Endodermal cell (in vitro differentiated cells): ENCODE results near the gene SLC25A45. TPM values are rescaled to one million over a fixed set of nuclear protein-coding genes. Genes with fewer than 3 reads are reported as not detected.
A peak's percentile ranks its signal among the peaks of the same experiment; 100 is the strongest.

Source experiments
- DNase-seq: peaks from one replicate; pipeline ENCODE4 v3.0.0-alpha.2; 2017
- H3K27ac ChIP-seq: 2 replicates; pipeline ENCODE4 v1.5.1; 2013; ENCODE audit warnings: mild to moderate bottlenecking, low read depth, low read length, moderate library complexity
- H3K27me3 ChIP-seq: 2 replicates; pipeline ENCODE4 v1.6.1; 2013; ENCODE audit warnings: mild to moderate bottlenecking, low read length, moderate library complexity; ENCODE audit not compliant: insufficient read depth, control insufficient read depth, poor library complexity, severe bottlenecking
- H3K36me3 ChIP-seq: 2 replicates; pipeline ENCODE4 v1.7.0; 2013; ENCODE audit warnings: mild to moderate bottlenecking, low read length, moderate library complexity; ENCODE audit not compliant: control insufficient read depth, insufficient read depth
- H3K4me1 ChIP-seq: one replicate; pipeline ENCODE4 v1.7.0; 2013; ENCODE audit warnings: low read length; ENCODE audit not compliant: control insufficient read depth, insufficient read depth
- H3K4me3 ChIP-seq: 2 replicates; pipeline ENCODE4 v1.5.1; 2013; ENCODE audit warnings: mild to moderate bottlenecking, low read length, moderate library complexity
- H3K9ac ChIP-seq: 2 replicates; pipeline ENCODE4 v1.6.1; 2013; ENCODE audit warnings: mild to moderate bottlenecking, low read length, moderate library complexity; ENCODE audit not compliant: poor library complexity, severe bottlenecking; ENCODE audit errors: extremely low read depth
- H3K9me3 ChIP-seq: 2 replicates; pipeline ENCODE4 v1.6.1; 2013; ENCODE audit warnings: mild to moderate bottlenecking, low read length, moderate library complexity; ENCODE audit not compliant: control insufficient read depth
- H3K27ac Mint-ChIP-seq: 2 replicates; pipeline ENCODE4 v1.8.0; 2020; ENCODE audit warnings: mixed read lengths
- H3K27me3 Mint-ChIP-seq: 2 replicates; pipeline ENCODE4 v1.8.0; 2021; ENCODE audit warnings: mild to moderate bottlenecking, mixed read lengths; ENCODE audit not compliant: insufficient read depth
- H3K36me3 Mint-ChIP-seq: 2 replicates; pipeline ENCODE4 v1.8.0; 2020; ENCODE audit warnings: low read depth, mixed read lengths
- H3K4me1 Mint-ChIP-seq: 2 replicates; pipeline ENCODE4 v1.8.0; 2020; ENCODE audit warnings: mixed read lengths
- H3K4me3 Mint-ChIP-seq: 2 replicates; pipeline ENCODE4 v1.8.0; 2020; ENCODE audit warnings: mild to moderate bottlenecking, moderate library complexity, mixed read lengths
- H3K9me3 Mint-ChIP-seq: 2 replicates; pipeline ENCODE4 v1.8.0; 2020; ENCODE audit warnings: mild to moderate bottlenecking, mixed read lengths
- WGBS, 2 experiments: methylation state at CpG; one replicate each; pipeline versions ENCODE4 v1.1.5 to v1.1.7; 2013; ENCODE audit warnings: missing lambda C conversion rate in 2 of 2, mixed read lengths in 1 of 2; ENCODE audit not compliant: insufficient coverage in 1 of 2, insufficient read length in 1 of 2; 5-methylcytosine and 5-hydroxymethylcytosine counted together
- total RNA-seq, 2 donors: library from RNA; stranded (reverse); fragmentation: NEBNext Ultra II Directional in 1 of 2; extraction: Animal tissue kit (Norgen Biotek cat#: 25700) in 1 of 2; gene quantifications; 2 replicates in 1 of 2; 3 replicates in 1 of 2; pipeline ENCODE4 v1.2.1, GENCODE V29; 2021
- TF ChIP-seq, protein P1 (sequence below): fragments of 200-600 bp; sonication (generic); conservative IDR thresholded peaks from 2 replicates; pipeline ENCODE4 v1.5.0; 2021; ENCODE audit warnings: antibody characterized with exemption, mild to moderate bottlenecking

SLC25A45 gene
- total RNA-seq, 2 donors from 2014 or later = 3.0 to 6.3 TPM

DNA sequence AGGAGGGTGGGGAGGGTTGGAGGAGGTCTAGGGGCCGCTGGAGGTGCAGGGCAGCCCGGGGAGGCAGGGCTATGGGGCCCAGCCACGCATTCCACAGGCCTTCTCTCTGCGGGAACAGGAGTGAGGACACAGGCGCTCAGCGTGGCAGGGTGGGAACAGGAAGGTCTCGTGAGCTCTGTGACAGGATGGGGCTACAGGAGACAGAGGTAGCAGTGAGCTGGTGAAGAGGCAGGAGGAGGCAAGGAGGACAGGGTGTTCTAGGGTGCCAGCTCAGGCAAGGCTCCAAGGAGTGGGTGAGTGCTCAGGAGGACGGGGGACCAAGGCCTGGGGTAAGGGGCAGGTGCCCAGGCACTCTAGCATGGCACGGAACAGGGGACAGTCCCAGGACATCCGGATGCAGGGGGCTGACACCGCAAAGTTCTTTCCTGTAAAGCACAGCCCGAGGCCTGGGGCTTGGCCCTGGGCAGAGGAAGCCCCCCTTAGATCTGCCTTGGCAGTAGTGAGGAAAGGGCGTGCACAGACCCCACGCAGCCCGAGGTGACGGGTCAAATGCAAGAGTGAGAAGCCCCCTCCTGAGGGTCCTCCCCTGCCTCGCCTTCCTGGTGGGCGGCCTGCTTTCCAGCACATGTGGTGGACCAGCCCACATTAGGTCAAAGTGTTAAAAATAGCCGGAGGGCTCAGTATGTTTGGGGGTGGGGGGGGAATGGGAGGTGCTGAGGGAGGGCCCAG, 35.4 kb upstream of the SLC25A45 start:
- DNase-seq = no peak
- TF ChIP-seq, protein P1, sequence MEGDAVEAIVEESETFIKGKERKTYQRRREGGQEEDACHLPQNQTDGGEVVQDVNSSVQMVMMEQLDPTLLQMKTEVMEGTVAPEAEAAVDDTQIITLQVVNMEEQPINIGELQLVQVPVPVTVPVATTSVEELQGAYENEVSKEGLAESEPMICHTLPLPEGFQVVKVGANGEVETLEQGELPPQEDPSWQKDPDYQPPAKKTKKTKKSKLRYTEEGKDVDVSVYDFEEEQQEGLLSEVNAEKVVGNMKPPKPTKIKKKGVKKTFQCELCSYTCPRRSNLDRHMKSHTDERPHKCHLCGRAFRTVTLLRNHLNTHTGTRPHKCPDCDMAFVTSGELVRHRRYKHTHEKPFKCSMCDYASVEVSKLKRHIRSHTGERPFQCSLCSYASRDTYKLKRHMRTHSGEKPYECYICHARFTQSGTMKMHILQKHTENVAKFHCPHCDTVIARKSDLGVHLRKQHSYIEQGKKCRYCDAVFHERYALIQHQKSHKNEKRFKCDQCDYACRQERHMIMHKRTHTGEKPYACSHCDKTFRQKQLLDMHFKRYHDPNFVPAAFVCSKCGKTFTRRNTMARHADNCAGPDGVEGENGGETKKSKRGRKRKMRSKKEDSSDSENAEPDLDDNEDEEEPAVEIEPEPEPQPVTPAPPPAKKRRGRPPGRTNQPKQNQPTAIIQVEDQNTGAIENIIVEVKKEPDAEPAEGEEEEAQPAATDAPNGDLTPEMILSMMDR = no peak
- Mint-ChIP-seq H3K27ac (peak overlapping the region; percentile 99), H3K36me3 (peaks cover 2% of the 10 kb centered on the region), H3K27me3 (no peaks in the 10 kb centered on the region), H3K4me3 (peak overlapping the region; percentile 44), H3K9me3 (no peaks in the 10 kb centered on the region), H3K4me1 (peaks cover 60% of the 10 kb centered on the region)
- 75 to 81% methylated on average over 14 to 19 of the region's 19 CpGs for WGBS, 2 experiments
- Histone ChIP-seq H3K9ac (peak overlapping the region; percentile 92), H3K36me3 (no peaks in the 10 kb centered on the region), H3K27ac (peak overlapping the region; percentile 97), H3K4me3 (no peak overlapping the region), H3K9me3 (no peaks in the 10 kb centered on the region), H3K4me1 (peaks cover 23% of the 10 kb centered on the region), H3K27me3 (no peaks in the 10 kb centered on the region)

DNA sequence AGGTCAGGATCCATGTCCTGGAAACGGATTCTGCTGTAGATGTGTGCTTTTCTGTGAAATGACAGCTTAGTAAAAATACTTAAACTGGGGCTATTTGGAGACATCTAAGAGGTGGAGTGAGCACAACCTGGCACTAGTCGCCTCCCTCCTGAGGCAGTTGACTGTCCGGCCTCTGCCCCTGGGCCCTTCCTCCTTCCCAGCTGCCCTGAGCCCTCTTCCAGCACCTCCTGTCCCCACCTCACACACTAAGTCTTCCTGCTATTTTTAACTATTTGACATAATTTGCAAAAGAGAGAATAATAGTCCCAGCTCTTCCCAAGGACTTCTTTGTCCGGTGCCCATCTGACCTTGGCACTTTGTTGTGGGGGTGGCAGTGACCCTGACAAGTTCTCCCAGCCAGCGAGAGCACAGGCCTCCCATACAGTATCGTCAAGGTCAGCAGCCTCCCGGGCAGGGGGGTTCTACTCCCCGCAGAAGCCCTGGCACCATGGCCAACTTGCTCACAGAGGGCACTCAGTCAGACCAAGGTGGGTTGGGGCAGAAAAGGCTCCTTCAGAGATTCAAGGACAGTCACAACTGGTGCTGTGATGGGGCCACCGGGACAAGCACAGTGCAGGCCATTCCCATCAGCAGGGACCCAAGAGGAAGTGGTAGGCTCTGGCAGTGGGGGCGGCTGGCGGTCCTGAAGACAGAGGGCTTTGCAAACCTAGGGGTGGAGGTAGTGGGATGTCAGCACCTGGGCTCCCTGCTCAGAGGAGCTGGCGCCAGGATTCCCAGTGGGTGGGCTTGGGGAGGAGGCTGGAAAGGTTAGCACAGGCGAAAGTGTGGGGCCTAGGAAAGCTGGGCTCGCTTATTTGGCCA, 34.6 kb upstream of the SLC25A45 start:
- Mint-ChIP-seq H3K9me3 (no peaks in the 10 kb centered on the region), H3K27me3 (no peaks in the 10 kb centered on the region), H3K4me3 (peak overlapping the region; percentile 33), H3K36me3 (peaks cover 4% of the 10 kb centered on the region), H3K4me1 (peaks cover 56% of the 10 kb centered on the region), H3K27ac (peak overlapping the region; percentile 99)
- TF ChIP-seq, protein P1 = no peak
- 83 to 88% methylated on average over 9 to 14 of the region's 14 CpGs for WGBS, 2 experiments
- Histone ChIP-seq H3K27me3 (no peaks in the 10 kb centered on the region), H3K36me3 (no peaks in the 10 kb centered on the region), H3K4me1 (peaks cover 23% of the 10 kb centered on the region), H3K4me3 (no peak overlapping the region), H3K9ac (no peak overlapping the region), H3K9me3 (no peaks in the 10 kb centered on the region), H3K27ac (no peak overlapping the region)
- DNase-seq = peak; percentile 81

DNA sequence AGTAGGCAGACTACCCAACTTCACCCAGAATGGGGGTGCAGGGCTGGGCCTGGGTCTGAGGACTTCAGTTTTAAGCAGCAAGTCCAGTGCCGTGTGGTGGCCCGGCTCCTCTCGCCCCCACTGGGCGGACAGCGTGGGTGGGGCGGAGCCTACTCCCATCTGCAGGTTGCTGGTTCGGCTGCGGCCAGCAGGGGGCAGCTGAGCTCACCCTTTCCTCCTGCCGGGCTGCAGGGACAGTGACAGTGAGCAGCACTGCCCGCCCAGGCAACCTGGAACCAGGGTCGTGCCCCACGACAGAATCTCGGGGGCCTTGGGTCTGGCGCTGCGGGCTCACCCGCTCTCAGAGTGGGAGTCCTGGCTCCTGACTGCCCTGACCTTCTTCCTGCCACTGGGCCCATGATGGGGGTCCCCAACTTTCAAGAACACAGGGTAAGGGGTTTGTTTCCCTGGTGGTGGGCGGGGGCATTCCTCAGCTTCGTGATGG, 33.9 kb upstream of the SLC25A45 start:
- H3K27me3 ChIP-seq = no peaks in the 10 kb centered on the region
- peak overlapping the region; percentile 33 for H3K4me3 Mint-ChIP-seq
- peak overlapping the region; percentile 99 for H3K27ac Mint-ChIP-seq
- H3K27ac ChIP-seq = no peak overlapping the region
- H3K36me3 ChIP-seq = no peaks in the 10 kb centered on the region
- H3K9me3 ChIP-seq = no peaks in the 10 kb centered on the region
- peaks cover 8% of the 10 kb centered on the region for H3K36me3 Mint-ChIP-seq
- peak overlapping the region; percentile 72 for H3K4me3 ChIP-seq
- peak overlapping the region; percentile 25 for H3K9ac ChIP-seq
- DNase-seq = peak; percentile 98
- H3K4me1 ChIP-seq = peaks cover 20% of the 10 kb centered on the region
- 10 to 24% methylated on average over 9 to 18 of the region's 18 CpGs for WGBS, 2 experiments
- peaks cover 52% of the 10 kb centered on the region for H3K4me1 Mint-ChIP-seq
- H3K9me3 Mint-ChIP-seq = no peaks in the 10 kb centered on the region
- TF ChIP-seq, protein P1 = peak; percentile 96
- H3K27me3 Mint-ChIP-seq = no peaks in the 10 kb centered on the region
